HFFc6 (cell line): ENCODE measurements around the gene TTLL10. TPM values are rescaled to one million over a fixed set of nuclear protein-coding genes. Genes with fewer than 3 reads are reported as not detected.

Experiments used
- DNase-seq: peaks from one replicate; pipeline ENCODE4 v3.0.0-alpha.2; 2018
- H3K27ac Mint-ChIP-seq: 2 replicates; pipeline ENCODE4 v1.8.0; 2020; ENCODE audit warnings: mild to moderate bottlenecking, mixed read lengths
- H3K27me3 Mint-ChIP-seq: 2 replicates; pipeline ENCODE4 v1.8.0; 2021; ENCODE audit warnings: mild to moderate bottlenecking, moderate library complexity, mixed read lengths; ENCODE audit not compliant: insufficient read depth
- H3K36me3 Mint-ChIP-seq: 2 replicates; pipeline ENCODE4 v1.8.0; 2021; ENCODE audit warnings: low read depth, mixed read lengths
- H3K4me1 Mint-ChIP-seq: 2 replicates; pipeline ENCODE4 v1.8.0; 2020; ENCODE audit warnings: low read depth, mixed read lengths
- H3K4me3 Mint-ChIP-seq: 2 replicates; pipeline ENCODE4 v1.8.0; 2020; ENCODE audit warnings: mild to moderate bottlenecking, moderate library complexity, mixed read lengths
- H3K9me3 Mint-ChIP-seq: 2 replicates; pipeline ENCODE4 v1.8.0; 2020; ENCODE audit warnings: mild to moderate bottlenecking, mixed read lengths
- total RNA-seq, 6 experiments: library from RNA; stranded (reverse); fragmentation: NEBNext Ultra II Directional; extraction: Animal tissue kit (Norgen Biotek cat#: 25700); gene quantifications; 2 replicates in 1 of 6; 3 replicates in 5 of 6; pipeline ENCODE4 v1.2.3, GENCODE V29; 2021
- TF ChIP-seq, protein P1 (sequence below): fragments of 200-600 bp; sonication (generic); IDR thresholded peaks from 2 replicates; pipeline ENCODE4 v1.5.0; 2021; ENCODE audit warnings: antibody characterized with exemption, mild to moderate bottlenecking

TTLL10 gene
- total RNA-seq, 6 experiments from 2014 or later = not detected

DNA sequence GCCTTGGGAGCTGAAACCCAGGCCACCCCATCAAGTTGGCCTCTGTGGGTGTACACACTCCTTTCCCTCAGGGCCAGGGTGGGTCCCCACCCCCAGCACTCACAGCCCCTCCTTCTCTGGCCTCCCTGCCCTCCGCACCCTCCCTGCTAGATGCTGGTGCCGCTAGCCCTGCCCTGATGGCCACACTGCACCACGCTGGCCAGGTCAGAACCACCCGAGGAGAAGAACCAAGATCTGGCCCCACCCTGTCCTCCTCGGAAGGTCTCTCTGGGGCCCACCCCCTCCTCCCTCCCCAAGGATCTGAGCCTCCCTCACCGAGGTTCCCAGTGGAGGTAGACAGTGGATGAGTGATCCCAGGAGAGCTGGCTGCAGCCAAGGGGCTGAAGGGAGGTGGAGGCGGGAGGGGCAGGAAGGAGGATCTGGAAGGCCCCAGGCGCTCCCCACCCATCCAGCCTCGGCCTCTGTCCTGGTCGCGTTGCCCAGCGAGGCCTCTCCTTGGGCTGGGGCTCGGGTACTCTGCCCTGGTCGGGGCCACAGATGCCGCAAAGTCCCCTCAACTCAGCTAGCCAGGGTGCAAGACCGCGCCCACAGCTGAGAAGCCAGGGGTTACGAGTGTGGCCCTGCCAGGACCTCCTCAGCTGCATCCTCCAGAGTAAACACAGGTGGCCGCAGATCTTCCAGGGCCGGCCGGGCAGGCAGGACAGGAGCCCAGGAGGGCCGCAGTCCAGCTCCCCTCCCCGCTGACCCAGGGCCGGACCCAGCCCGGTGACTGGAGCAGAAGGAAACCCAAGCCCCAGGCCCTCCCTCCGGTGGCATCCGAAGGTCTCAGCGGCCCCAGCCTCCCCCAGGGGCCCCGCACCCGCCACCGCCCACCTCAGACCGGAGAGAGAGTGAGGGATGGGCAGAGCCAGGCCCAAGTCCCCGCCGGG is 63.5 kb downstream of the TTLL10 start:
- H3K27ac Mint-ChIP-seq = no peak overlapping the region

DNA sequence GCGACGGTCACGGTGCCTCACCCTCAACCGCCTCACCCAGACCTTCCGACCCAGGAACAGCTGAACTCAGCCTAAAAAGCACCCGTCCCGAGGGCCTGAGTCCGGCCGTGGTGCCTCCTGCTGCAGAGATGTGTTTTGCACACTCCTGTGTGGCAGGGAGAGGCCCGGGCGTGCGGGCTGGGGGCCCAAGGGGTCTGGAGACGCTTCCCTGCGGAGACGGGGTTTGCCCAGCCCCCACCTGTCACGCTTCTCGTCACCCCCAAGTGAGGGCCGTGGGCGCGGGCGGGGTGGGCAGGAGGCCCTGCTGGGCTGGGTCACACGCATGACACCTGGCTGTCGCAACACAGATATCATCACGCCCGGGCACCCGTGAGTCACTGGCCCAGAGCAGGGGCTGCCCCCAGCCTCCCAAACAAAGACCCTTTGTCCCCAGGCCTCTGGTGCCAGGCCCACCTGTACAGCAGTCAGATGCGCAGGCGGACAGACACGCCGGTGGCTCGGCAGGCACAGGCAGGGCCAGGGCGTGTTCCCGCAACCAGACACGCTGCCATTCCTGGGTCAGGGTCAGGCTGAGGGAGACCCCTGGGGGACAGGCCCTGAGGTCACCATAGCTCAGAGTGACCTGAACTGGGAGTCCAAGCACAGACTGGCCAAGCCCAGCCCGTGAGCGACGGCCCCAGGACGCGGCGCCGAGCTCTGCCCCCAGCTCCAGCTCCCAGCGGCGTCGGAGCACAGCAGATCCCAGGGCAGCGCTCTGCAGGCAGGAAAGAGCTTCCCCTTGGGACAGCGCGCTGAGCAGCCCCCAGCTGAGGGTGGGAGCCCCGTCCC is 64.4 kb downstream of the TTLL10 start:
- H3K9me3 Mint-ChIP-seq = peaks cover 6% of the 10 kb centered on the region
- peaks cover 15% of the 10 kb centered on the region for H3K36me3 Mint-ChIP-seq
- TF ChIP-seq, protein P1, sequence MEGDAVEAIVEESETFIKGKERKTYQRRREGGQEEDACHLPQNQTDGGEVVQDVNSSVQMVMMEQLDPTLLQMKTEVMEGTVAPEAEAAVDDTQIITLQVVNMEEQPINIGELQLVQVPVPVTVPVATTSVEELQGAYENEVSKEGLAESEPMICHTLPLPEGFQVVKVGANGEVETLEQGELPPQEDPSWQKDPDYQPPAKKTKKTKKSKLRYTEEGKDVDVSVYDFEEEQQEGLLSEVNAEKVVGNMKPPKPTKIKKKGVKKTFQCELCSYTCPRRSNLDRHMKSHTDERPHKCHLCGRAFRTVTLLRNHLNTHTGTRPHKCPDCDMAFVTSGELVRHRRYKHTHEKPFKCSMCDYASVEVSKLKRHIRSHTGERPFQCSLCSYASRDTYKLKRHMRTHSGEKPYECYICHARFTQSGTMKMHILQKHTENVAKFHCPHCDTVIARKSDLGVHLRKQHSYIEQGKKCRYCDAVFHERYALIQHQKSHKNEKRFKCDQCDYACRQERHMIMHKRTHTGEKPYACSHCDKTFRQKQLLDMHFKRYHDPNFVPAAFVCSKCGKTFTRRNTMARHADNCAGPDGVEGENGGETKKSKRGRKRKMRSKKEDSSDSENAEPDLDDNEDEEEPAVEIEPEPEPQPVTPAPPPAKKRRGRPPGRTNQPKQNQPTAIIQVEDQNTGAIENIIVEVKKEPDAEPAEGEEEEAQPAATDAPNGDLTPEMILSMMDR = no peak
- no peak overlapping the region for H3K4me3 Mint-ChIP-seq
- no peak for DNase-seq
- peaks cover 6% of the 10 kb centered on the region for H3K27me3 Mint-ChIP-seq
- H3K27ac Mint-ChIP-seq = no peak overlapping the region
- peaks cover 16% of the 10 kb centered on the region for H3K4me1 Mint-ChIP-seq

More for the DNA sequence above, 63.5 kb downstream of the TTLL10 start:
- Mint-ChIP-seq H3K27me3 (peaks cover 6% of the 10 kb centered on the region), H3K36me3 (peaks cover 15% of the 10 kb centered on the region), H3K9me3 (peaks cover 6% of the 10 kb centered on the region), H3K4me1 (peaks cover 16% of the 10 kb centered on the region), H3K4me3 (no peak overlapping the region)
- TF ChIP-seq, protein P1 = no peak
- DNase-seq = no peak

GRCh38 chr1:1238702-1239178 is 65.1 kb downstream of the TTLL10 start:
- Mint-ChIP-seq H3K4me3 (no peak overlapping the region), H3K4me1 (peaks cover 10% of the 10 kb centered on the region), H3K36me3 (peaks cover 9% of the 10 kb centered on the region), H3K27me3 (peaks cover 4% of the 10 kb centered on the region), H3K9me3 (peaks cover 1% of the 10 kb centered on the region; the same call in 1 of the 2 replicates), H3K27ac (no peak overlapping the region)
- no peak for DNase-seq
- TF ChIP-seq, protein P1 = no peak

GRCh38 chr1:1239227-1239613 is 65.5 kb downstream of the TTLL10 start:
- DNase-seq = no peak
- H3K27ac Mint-ChIP-seq = no peak overlapping the region
- TF ChIP-seq, protein P1 = no peak

GRCh38 chr1:1239614-1240347 is 66.1 kb downstream of the TTLL10 start:
- no peak overlapping the region for H3K4me3 Mint-ChIP-seq
- H3K36me3 Mint-ChIP-seq = no peaks in the 10 kb centered on the region
- TF ChIP-seq, protein P1 = no peak
- H3K4me1 Mint-ChIP-seq = no peaks in the 10 kb centered on the region
- H3K9me3 Mint-ChIP-seq = no peaks in the 10 kb centered on the region
- no peak overlapping the region for H3K27ac Mint-ChIP-seq
- H3K27me3 Mint-ChIP-seq = peaks cover 4% of the 10 kb centered on the region
- no peak for DNase-seq

More at GRCh38 chr1:1239227-1239613, 65.5 kb downstream of the TTLL10 start:
- Mint-ChIP-seq H3K4me3 (no peak overlapping the region), H3K9me3 (no peaks in the 10 kb centered on the region), H3K36me3 (peaks cover 5% of the 10 kb centered on the region; the same call in 1 of the 2 replicates), H3K27me3 (peaks cover 4% of the 10 kb centered on the region), H3K4me1 (peaks cover 5% of the 10 kb centered on the region)
